GM21825 (cell line): ENCODE results near the gene DCN.

Experiments
- ATAC-seq: cut with Tn5 transposase; IDR thresholded peaks from one replicate; pipeline ENCODE4 v1.9.1; 2021; ENCODE audit warnings: mild to moderate bottlenecking, moderate library complexity; ENCODE audit not compliant: unreplicated experiment

Gene DCN

GRCh38 chr12:91140026-91140931 lies 42.3 kb downstream of the DCN start:
- no peak for ATAC-seq

DNA sequence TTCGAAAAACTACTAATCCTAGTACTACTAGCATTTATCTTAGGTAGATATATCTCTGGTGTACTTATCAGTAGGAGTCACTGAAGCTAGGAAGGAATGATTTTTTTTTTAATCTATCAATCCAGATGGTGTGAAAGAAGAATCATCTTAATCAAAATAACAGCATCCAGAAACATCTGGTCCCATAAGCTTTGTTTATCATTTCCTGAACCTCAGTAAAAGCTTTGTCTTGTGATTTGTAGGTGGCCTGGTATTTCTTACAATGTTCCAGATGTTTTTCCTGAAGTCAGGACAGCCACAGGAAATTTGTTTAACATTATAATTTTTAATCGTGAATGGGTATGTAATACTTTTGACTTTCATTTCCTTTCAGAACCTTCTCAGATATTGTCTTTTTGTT lies 43.3 kb downstream of the DCN start:
- no peak for ATAC-seq

- ATAC-seq, result no peak
Measured at GRCh38 chr12:91138337-91138920, 44.2 kb downstream of the DCN start.

GRCh38 chr12:91133871-91134270 lies 48.7 kb downstream of the DCN start:
- ATAC-seq, result no peak

DNA sequence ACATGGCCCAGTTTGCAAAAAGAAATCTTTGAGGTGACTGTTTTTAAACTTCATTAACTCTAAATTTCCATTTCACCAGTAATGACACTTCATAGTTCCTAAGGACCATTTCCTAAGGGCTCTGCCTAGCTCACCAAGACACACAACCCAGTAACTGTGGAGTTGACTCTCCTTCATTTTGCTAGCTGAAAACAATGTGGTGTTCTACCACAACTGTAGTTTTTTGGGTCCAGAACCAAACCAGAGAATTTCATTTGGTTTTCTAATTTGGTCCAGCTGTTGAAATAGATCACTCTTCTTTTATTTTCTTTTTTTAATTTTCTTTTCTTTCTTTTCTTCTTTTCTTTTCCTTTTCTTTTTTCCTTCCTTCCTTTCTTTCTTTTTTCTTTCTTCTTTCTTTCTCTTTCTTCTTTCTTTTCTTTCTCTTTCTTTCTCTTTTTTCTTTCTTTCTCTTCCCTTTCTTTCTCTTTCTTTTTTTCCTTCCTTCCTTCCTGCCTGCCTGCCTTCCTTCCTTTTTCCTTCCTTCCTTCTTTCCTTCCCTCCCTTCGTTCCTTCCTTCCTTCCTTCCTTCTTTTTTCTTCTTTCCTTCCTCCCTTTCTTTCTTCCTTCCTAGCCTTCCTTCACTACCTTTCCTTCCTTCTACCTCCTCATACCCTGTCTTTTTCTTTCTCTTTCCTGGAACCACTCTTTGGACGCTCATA lies 52.8 kb downstream of the DCN start:
- ATAC-seq, result no peak

- no peak for ATAC-seq
Measured at GRCh38 chr12:91127751-91128150, 54.9 kb downstream of the DCN start.

- no peak for ATAC-seq
Measured at GRCh38 chr12:91127306-91127705, 55.3 kb downstream of the DCN start.

- no peak for ATAC-seq
Measured at GRCh38 chr12:91126516-91126915, 56.1 kb downstream of the DCN start.

GRCh38 chr12:91123236-91123916 lies 59.2 kb downstream of the DCN start:
- ATAC-seq, result no peak

DNA sequence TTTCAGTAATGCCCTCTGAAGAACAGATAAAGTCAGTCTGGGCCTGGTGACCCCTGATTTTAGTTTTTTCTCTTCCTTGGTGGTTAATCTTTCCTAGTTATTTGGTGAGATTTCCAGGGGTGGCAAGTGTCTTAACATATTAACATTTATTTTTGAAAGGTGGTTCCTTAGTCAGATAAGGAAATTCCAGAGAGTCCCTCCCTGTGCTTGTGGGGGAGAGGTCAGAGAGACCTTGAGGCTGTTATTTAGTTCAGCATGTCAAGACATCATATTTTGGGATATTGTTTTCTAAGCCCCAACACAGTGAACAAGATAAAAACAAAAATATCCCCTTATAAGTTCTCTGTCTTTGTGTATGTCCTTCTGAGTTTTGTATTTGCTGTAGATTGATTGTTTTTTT lies 61.8 kb downstream of the DCN start:
- ATAC-seq, result no peak

- ATAC-seq, result no peak
Measured at GRCh38 chr12:91119089-91119488, 63.5 kb downstream of the DCN start.

DNA sequence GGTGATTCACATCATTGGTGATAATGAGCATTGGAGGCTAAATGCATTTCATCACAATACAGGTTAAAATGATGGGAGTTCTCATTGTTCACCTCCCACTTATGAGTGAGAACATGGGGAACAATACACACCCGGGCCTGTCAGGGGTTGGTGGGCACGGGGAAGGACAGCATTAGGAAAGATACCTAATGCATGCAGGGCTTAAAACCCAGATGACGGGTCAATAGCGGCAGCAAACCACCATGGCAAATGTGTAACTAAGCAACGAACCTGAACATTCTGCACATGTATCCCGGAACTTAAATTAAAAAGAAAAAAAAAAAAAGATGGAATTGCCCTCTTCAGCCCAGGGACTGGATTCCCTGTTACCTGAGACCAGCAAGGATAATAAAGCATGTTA lies 69.0 kb downstream of the DCN start:
- no peak for ATAC-seq

- ATAC-seq, result no peak
Measured at GRCh38 chr12:91111366-91112325, 71.0 kb downstream of the DCN start, which contains the start of gene LUM. Gene LUM (minus strand): TSS chr12:91111494. CDS start chr12:91108979, 2,515 bp downstream.

DNA sequence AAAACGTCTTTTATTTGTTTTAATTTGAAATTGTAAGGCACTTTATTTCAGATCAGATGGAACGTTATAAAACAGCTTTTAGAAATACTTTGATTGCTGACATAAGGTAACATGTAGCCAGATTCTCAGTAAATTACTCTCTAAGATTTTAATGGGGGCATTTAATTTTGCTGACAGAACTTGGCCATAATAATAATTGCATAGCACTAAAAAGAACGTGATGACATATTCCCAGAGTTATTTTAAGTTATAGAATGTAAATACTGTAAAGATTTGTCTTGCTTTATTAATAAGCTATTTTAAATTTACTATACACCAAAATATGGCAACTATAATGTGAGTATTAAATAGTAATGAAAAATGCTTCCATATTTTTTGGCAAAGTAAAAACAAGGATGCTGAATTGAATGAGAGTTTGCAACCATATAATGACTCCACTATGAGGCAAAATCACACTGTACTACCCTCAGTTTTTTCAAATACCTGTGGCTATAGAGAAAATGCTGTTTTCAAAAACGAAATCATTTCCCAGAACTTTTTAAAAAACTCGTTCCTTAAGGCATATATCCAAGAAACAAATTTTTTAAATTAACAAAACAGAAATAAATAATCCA lies 72.2 kb downstream of the DCN start:
- ATAC-seq, result no peak

DNA sequence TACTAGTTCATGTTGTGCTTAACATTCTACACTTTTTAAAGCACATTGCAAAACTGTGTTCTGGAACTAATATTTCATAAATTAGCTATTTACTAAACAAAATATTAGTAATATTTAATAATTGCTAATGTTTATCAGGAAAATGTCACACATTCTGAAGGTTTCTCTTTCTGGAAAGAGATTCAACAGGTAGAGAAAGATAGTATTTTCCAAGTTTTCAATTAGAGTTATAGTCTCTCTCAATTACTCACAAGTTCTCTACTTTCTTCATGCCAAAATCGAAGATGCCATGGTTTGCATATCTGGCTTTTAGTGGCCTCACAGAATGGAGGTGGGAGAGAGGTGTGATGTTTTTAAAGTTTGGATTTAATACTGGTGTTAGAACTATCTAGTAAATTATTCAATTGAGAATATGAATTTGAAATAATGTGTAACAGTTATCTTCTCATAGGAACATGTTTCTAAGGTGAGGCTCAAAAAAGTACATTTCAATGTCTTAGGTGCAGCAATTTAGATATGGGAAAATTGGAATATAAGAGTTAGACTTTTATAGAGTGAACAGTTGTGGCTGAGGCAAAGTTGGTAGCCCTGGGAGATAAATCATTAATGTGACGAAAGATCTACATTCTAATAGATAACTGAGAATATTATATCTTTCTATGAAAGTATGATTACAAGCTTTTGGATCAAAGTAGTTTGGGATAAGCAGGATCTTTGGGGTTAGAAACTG lies 72.9 kb downstream of the DCN start:
- ATAC-seq, result no peak

- peak; percentile 77 for ATAC-seq
Measured at GRCh38 chr12:91109148-91109564, 73.5 kb downstream of the DCN start.

GRCh38 chr12:91108196-91108755 lies 74.3 kb downstream of the DCN start:
- ATAC-seq, result no peak

DNA sequence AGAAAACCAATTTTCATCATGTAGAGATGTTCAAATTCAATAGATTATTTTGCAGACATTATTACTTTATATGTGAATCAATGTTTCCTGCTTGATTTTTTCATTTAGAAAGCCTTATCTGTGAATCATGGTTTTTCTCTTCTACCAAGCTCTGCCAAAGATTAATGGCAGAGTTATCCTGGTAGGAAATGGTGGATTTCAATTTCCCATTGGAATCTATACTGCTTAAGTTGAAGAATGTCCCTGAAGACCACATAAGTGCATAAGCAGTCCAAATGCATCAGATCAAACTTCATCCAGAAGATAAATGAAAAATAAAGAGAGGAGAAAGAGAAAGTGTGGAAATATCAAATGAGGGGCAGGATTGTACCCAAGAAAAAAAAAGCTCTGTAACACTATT lies 76.3 kb downstream of the DCN start:
- ATAC-seq, result no peak

DNA sequence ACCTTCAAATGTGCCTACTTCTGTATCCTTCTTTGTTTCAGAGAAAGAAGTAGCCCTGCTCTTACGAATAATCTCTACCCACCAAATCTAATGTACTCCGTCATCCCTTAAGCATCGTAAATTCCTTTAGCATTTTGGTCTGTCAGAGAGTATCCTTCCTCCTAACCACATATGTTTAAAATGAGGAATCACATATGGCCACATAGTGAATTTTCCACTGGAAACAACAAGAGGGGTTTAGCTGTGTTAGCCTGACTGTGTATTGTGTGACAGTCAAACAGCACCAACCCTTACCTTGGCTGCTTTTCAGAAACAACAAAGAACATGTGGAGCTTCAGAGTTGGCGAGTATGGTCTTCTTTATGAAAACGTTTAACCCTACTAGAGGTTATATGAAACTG lies 76.8 kb downstream of the DCN start:
- no peak for ATAC-seq
